Measurements from ENCODE around the gene KPTN. TPM values are rescaled to one million over a fixed set of nuclear protein-coding genes. Genes with fewer than 3 reads are reported as not detected.

Gene KPTN
- total RNA-seq, 5 donors from 2014 or later (not counting 1 experiment from before 2014, with no cell fraction given): 2.8 to 5.8 (median 5.4) TPM

GRCh38 chr19:47493378-47494210 is 9.6 kb upstream of the KPTN start:
- Mint-ChIP-seq H3K27ac (peak overlapping the region in 1 of 2 donors; percentile 22), H3K9me3 (no peaks in the 10 kb centered on the region), H3K36me3 (peaks cover 13% of the 10 kb centered on the region), H3K4me1 (peaks cover 2 to 8% (median 5%) of the 10 kb centered on the region in 3 donors), H3K4me3 (no peak overlapping the region), H3K27me3 (no peaks in the 10 kb centered on the region)
- no peak overlapping the region for H3K27ac ChIP-seq (ENCODE audit: low read length)
- H3K4me1 ChIP-seq (ENCODE audit: control insufficient read depth in 1 of 2, extremely low read depth in 1 of 2, insufficient read depth in 2 of 2, low read length in 2 of 2): peaks cover 0 to 4% of the 10 kb centered on the region in 2 experiments
- H3K4me3 ChIP-seq (ENCODE audit: control insufficient read depth in 1 of 2, extremely low read depth in 1 of 2, low read length in 1 of 2): no peak overlapping the region
- CTCF ChIA-PET: no interaction called here
- no peaks in the 10 kb centered on the region for H3K27me3 ChIP-seq (replicated peaks in 1 of 2; ENCODE audit: control insufficient read depth in 2 of 2, extremely low read depth in 1 of 2, insufficient read depth in 2 of 2, low read length in 1 of 2)
- no peak for ATAC-seq (replicated peaks in 1 of 4)
- 95% methylated on average over 9 of the region's 18 CpGs for WGBS (ENCODE audit: insufficient coverage)
- no peak for DNase-seq
- peaks cover 15 to 72% of the 10 kb centered on the region in 2 donors for H3K36me3 ChIP-seq (ENCODE audit: control insufficient read depth in 2 of 2, extremely low read depth in 1 of 2, insufficient read depth in 1 of 2, low read length in 1 of 2)
- no peaks in the 10 kb centered on the region for H3K9me3 ChIP-seq
- POLR2A ChIA-PET: no interaction called here

- Histone ChIP-seq H3K9me3 (no peaks in the 10 kb centered on the region), H3K36me3 (ENCODE audit: control insufficient read depth in 2 of 2, extremely low read depth in 1 of 2, insufficient read depth in 1 of 2, low read length in 1 of 2) (peaks cover 17 to 66% of the 10 kb centered on the region in 2 donors), H3K27ac (ENCODE audit: low read length) (no peak overlapping the region), H3K4me1 (ENCODE audit: control insufficient read depth in 1 of 2, extremely low read depth in 1 of 2, insufficient read depth in 2 of 2, low read length in 2 of 2) (peaks cover 0 to 7% of the 10 kb centered on the region in 2 experiments), H3K4me3 (ENCODE audit: control insufficient read depth in 1 of 2, extremely low read depth in 1 of 2, low read length in 1 of 2) (no peak overlapping the region), H3K27me3 (replicated peaks in 1 of 2; ENCODE audit: control insufficient read depth in 2 of 2, extremely low read depth in 1 of 2, insufficient read depth in 2 of 2, low read length in 1 of 2) (no peaks in the 10 kb centered on the region)
- H3K9me3 Mint-ChIP-seq: no peaks in the 10 kb centered on the region
- peak overlapping the region in 1 of 2 donors; percentile 48 for H3K27ac Mint-ChIP-seq
- ChIA-PET CTCF (no interaction called here), POLR2A (no interaction called here)
- ATAC-seq (replicated peaks in 1 of 4) (peak in 1 of 4 experiments; percentile 8), DNase-seq (no peak)
- no peak overlapping the region for H3K4me3 Mint-ChIP-seq
- WGBS (ENCODE audit: insufficient coverage): 66% methylated on average over 18 of the region's 23 CpGs
- no peaks in the 10 kb centered on the region for H3K27me3 Mint-ChIP-seq
- peaks cover 2 to 8% (median 8%) of the 10 kb centered on the region in 3 donors for H3K4me1 Mint-ChIP-seq
- peaks cover 13% of the 10 kb centered on the region for H3K36me3 Mint-ChIP-seq
Observed at GRCh38 chr19:47492571-47493377, 8.8 kb upstream of the KPTN start.

GRCh38 chr19:47492137-47492533 is 8.1 kb upstream of the KPTN start:
- no peak overlapping the region for H3K27ac ChIP-seq (ENCODE audit: low read length)
- no peak overlapping the region for H3K27ac Mint-ChIP-seq
- peaks cover 12 to 60% of the 10 kb centered on the region in 2 donors for H3K36me3 ChIP-seq (ENCODE audit: control insufficient read depth in 2 of 2, extremely low read depth in 1 of 2, insufficient read depth in 1 of 2, low read length in 1 of 2)
- peak in 1 of 4 experiments; percentile 6 for ATAC-seq (replicated peaks in 1 of 4)
- H3K9me3 Mint-ChIP-seq: no peaks in the 10 kb centered on the region
- H3K27me3 ChIP-seq (replicated peaks in 1 of 2; ENCODE audit: control insufficient read depth in 2 of 2, extremely low read depth in 1 of 2, insufficient read depth in 2 of 2, low read length in 1 of 2): no peaks in the 10 kb centered on the region
- peaks cover 5 to 14% (median 13%) of the 10 kb centered on the region in 3 donors for H3K4me1 Mint-ChIP-seq
- peaks cover 13% of the 10 kb centered on the region for H3K36me3 Mint-ChIP-seq
- no peaks in the 10 kb centered on the region for H3K27me3 Mint-ChIP-seq
- H3K4me3 ChIP-seq (ENCODE audit: control insufficient read depth in 1 of 2, extremely low read depth in 1 of 2, low read length in 1 of 2): no peak overlapping the region
- ChIA-PET CTCF (no interaction called here), POLR2A (no interaction called here)
- H3K4me3 Mint-ChIP-seq: no peak overlapping the region
- no peak for DNase-seq
- peaks cover 0 to 13% of the 10 kb centered on the region in 2 experiments for H3K4me1 ChIP-seq (ENCODE audit: control insufficient read depth in 1 of 2, extremely low read depth in 1 of 2, insufficient read depth in 2 of 2, low read length in 2 of 2)
- 93% methylated on average over 13 of the region's 14 CpGs for WGBS (ENCODE audit: insufficient coverage)
- no peaks in the 10 kb centered on the region for H3K9me3 ChIP-seq

- peak overlapping the region in 1 of 2 donors; percentile 44 for H3K27ac Mint-ChIP-seq
- no peak for ATAC-seq (replicated peaks in 1 of 4)
- 91% methylated on average over 12 of the region's 22 CpGs for WGBS (ENCODE audit: insufficient coverage)
- Histone ChIP-seq H3K27ac (ENCODE audit: low read length) (no peak overlapping the region), H3K4me3 (ENCODE audit: control insufficient read depth in 1 of 2, extremely low read depth in 1 of 2, low read length in 1 of 2) (no peak overlapping the region), H3K36me3 (ENCODE audit: control insufficient read depth in 2 of 2, extremely low read depth in 1 of 2, insufficient read depth in 1 of 2, low read length in 1 of 2) (peaks cover 12 to 56% of the 10 kb centered on the region in 2 donors), H3K4me1 (ENCODE audit: control insufficient read depth in 1 of 2, extremely low read depth in 1 of 2, insufficient read depth in 2 of 2, low read length in 2 of 2) (peaks cover 2 to 19% of the 10 kb centered on the region in 2 experiments), H3K9me3 (no peaks in the 10 kb centered on the region), H3K27me3 (replicated peaks in 1 of 2; ENCODE audit: control insufficient read depth in 2 of 2, extremely low read depth in 1 of 2, insufficient read depth in 2 of 2, low read length in 1 of 2) (no peaks in the 10 kb centered on the region)
- CTCF ChIA-PET: interaction anchor here in 1 of 2 donors (0.5 kb wide), 1 partner anchor 291 kb away, joined by 3 read pairs; no protein-coding TSS in a partner anchor
- H3K27me3 Mint-ChIP-seq: no peaks in the 10 kb centered on the region
- H3K9me3 Mint-ChIP-seq: no peaks in the 10 kb centered on the region
- no peak overlapping the region for H3K4me3 Mint-ChIP-seq
- POLR2A ChIA-PET: no interaction called here
- peaks cover 8 to 20% (median 16%) of the 10 kb centered on the region in 3 donors for H3K4me1 Mint-ChIP-seq
- DNase-seq: no peak
- H3K36me3 Mint-ChIP-seq: peaks cover 13% of the 10 kb centered on the region
Observed at GRCh38 chr19:47491358-47492136, 7.5 kb upstream of the KPTN start.

GRCh38 chr19:47490847-47491246 is 6.8 kb upstream of the KPTN start:
- ChIA-PET CTCF (interaction anchor here in 1 of 2 donors (0.5 to 0.6 kb wide), 2 partner anchors 56 to 292 kb away, joined by 3 to 5 read pairs; no protein-coding TSS in a partner anchor), POLR2A (no interaction called here)
- Mint-ChIP-seq H3K4me1 (peaks cover 11 to 25% (median 15%) of the 10 kb centered on the region in 3 donors), H3K36me3 (peaks cover 10% of the 10 kb centered on the region), H3K27me3 (no peaks in the 10 kb centered on the region), H3K27ac (peak overlapping the region in 1 of 2 donors; percentile 44), H3K4me3 (no peak overlapping the region), H3K9me3 (no peaks in the 10 kb centered on the region)
- WGBS (ENCODE audit: insufficient coverage): 88% methylated on average over 1 of the region's 3 CpGs
- ATAC-seq (replicated peaks in 1 of 4): no peak
- no peak for DNase-seq
- no peak overlapping the region for H3K4me3 ChIP-seq (ENCODE audit: control insufficient read depth in 1 of 2, extremely low read depth in 1 of 2, low read length in 1 of 2)
- H3K36me3 ChIP-seq (ENCODE audit: control insufficient read depth in 2 of 2, extremely low read depth in 1 of 2, insufficient read depth in 1 of 2, low read length in 1 of 2): peaks cover 12 to 51% of the 10 kb centered on the region in 2 donors
- no peaks in the 10 kb centered on the region for H3K27me3 ChIP-seq (replicated peaks in 1 of 2; ENCODE audit: control insufficient read depth in 2 of 2, extremely low read depth in 1 of 2, insufficient read depth in 2 of 2, low read length in 1 of 2)
- H3K4me1 ChIP-seq (ENCODE audit: control insufficient read depth in 1 of 2, extremely low read depth in 1 of 2, insufficient read depth in 2 of 2, low read length in 2 of 2): peaks cover 4 to 22% of the 10 kb centered on the region in 2 experiments
- H3K27ac ChIP-seq (ENCODE audit: low read length): no peak overlapping the region
- no peaks in the 10 kb centered on the region for H3K9me3 ChIP-seq

GRCh38 chr19:47490031-47490430 is 6.0 kb upstream of the KPTN start:
- 96% methylated on average over 7 of the region's 7 CpGs for WGBS (ENCODE audit: insufficient coverage)
- no peak overlapping the region for H3K27ac Mint-ChIP-seq
- no peak overlapping the region for H3K4me3 Mint-ChIP-seq
- no peaks in the 10 kb centered on the region for H3K27me3 ChIP-seq (replicated peaks in 1 of 2; ENCODE audit: control insufficient read depth in 2 of 2, extremely low read depth in 1 of 2, insufficient read depth in 2 of 2, low read length in 1 of 2)
- no peak for ATAC-seq (replicated peaks in 1 of 4)
- H3K9me3 Mint-ChIP-seq: no peaks in the 10 kb centered on the region
- H3K9me3 ChIP-seq: no peaks in the 10 kb centered on the region
- CTCF ChIA-PET: no interaction called here
- H3K4me3 ChIP-seq (ENCODE audit: control insufficient read depth in 1 of 2, extremely low read depth in 1 of 2, low read length in 1 of 2): no peak overlapping the region
- peaks cover 10% of the 10 kb centered on the region for H3K36me3 Mint-ChIP-seq
- no peaks in the 10 kb centered on the region for H3K27me3 Mint-ChIP-seq
- DNase-seq: no peak
- peaks cover 17 to 32% (median 23%) of the 10 kb centered on the region in 3 donors for H3K4me1 Mint-ChIP-seq
- H3K27ac ChIP-seq (ENCODE audit: low read length): no peak overlapping the region
- POLR2A ChIA-PET: no interaction called here
- peaks cover 12 to 27% of the 10 kb centered on the region in 2 experiments for H3K4me1 ChIP-seq (ENCODE audit: control insufficient read depth in 1 of 2, extremely low read depth in 1 of 2, insufficient read depth in 2 of 2, low read length in 2 of 2)
- H3K36me3 ChIP-seq (ENCODE audit: control insufficient read depth in 2 of 2, extremely low read depth in 1 of 2, insufficient read depth in 1 of 2, low read length in 1 of 2): peaks cover 12 to 43% of the 10 kb centered on the region in 2 donors

Data from T-cell (primary cell).